A549 (cell line): Measurements from ENCODE around the gene SCRT2.

ENCODE experiments used
- CHD2 ChIP-seq: fragments of 150-350 bp; IDR thresholded peaks from 2 replicates; pipeline ENCODE4 v1.6.1; 2014; ENCODE audit warnings: low read length; ENCODE audit not compliant: partially characterized antibody
- CTCF ChIP-seq: fragments of >200 bp; sonication (Bioruptor Twin); formaldehyde crosslinking; IDR thresholded peaks from 3 replicates; pipeline ENCODE4 v1.5.1; 2016
- HDAC2 ChIP-seq: fragments of 200-600 bp; sonication (generic); IDR thresholded peaks from 2 replicates; pipeline ENCODE4 v1.6.1; 2016
- KDM1A ChIP-seq: fragments of 200-600 bp; sonication (generic); IDR thresholded peaks from 2 replicates; pipeline ENCODE4 v1.6.1; 2016; ENCODE audit warnings: low read depth, mild to moderate bottlenecking
- MAX ChIP-seq: IDR thresholded peaks from 2 replicates; pipeline ENCODE4 v1.6.1; 2012
- RAD21 ChIP-seq, 2 experiments: fragments of >200 bp in 1 of 2; sonication (Bioruptor Twin) in 1 of 2; formaldehyde crosslinking in 1 of 2; IDR thresholded peaks in 1 of 2; conservative IDR thresholded peaks in 1 of 2; 2 replicates in 1 of 2; 3 replicates in 1 of 2; pipeline ENCODE4 v1.6.1; 2012 to 2018; ENCODE audit warnings: inconsistent platforms in 1 of 2
- REST ChIP-seq: fragments of 200-600 bp; sonication (generic); IDR thresholded peaks from 2 replicates; pipeline ENCODE4 v1.6.1; 2016; ENCODE audit warnings: antibody characterized with exemption, mild to moderate bottlenecking, moderate library complexity
- RFX5 ChIP-seq: fragments of 450-650 bp; IDR thresholded peaks from 2 replicates; pipeline ENCODE4 v1.7.1; 2014; ENCODE audit warnings: antibody characterized with exemption, mild to moderate bottlenecking, moderate library complexity
- SREBF2 ChIP-seq: fragments of 450-650 bp; IDR thresholded peaks from 2 replicates; pipeline ENCODE4 v1.6.1; 2014; ENCODE audit warnings: mild to moderate bottlenecking, moderate library complexity

GRCh38 chr20:682123-682522 is 6.5 kb upstream of the SCRT2 start:
- no peak for TF ChIP-seq REST
- TF ChIP-seq CTCF = no peak
- no peak for TF ChIP-seq HDAC2
- no peak for TF ChIP-seq CHD2
- TF ChIP-seq RAD21 (conservative IDR thresholded peaks at IDR 0.05 in 1 of 2, IDR thresholded peaks at IDR 0.05 in 1 of 2) = no peak
- no peak for TF ChIP-seq KDM1A
- TF ChIP-seq RFX5 = no peak
- TF ChIP-seq MAX = no peak
- no peak for TF ChIP-seq SREBF2
